Measurements from ENCODE around the gene C1orf167.

C1orf167 gene

DNA sequence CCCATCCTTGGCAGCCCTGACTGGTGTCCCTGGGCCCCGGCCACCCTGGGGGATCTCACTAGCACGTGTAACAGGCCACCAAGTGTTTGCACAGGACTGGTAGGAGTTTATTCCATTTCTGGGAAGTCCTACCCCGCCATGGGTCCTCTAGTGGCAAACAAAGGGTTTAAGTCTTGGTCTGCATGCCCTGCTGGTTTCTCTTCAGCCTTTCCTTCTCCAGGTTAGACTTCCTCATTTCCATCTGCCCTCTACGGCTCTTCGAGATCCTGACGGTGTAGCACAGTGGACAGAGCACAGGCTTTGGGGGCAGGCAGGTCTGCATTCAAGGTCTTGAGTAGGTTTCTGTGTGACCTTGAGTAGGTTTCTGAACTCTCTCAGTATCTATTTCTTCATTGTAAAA is 23.2 kb upstream of the C1orf167 start:
- no peaks in the 10 kb centered on the region for H3K27me3 ChIP-seq (ENCODE audit: insufficient read depth, poor library complexity, severe bottlenecking)
- no peak overlapping the region for H3K27ac ChIP-seq (ENCODE audit: poor library complexity, severe bottlenecking)
- peaks cover 25% of the 10 kb centered on the region for H3K4me1 ChIP-seq (ENCODE audit: insufficient read depth, poor library complexity, severe bottlenecking)
- H3K4me3 ChIP-seq (ENCODE audit: severe bottlenecking) = no peak overlapping the region
- DNase-seq (ENCODE audit: low spot score) (no peak), ATAC-seq (ENCODE audit: low read depth) (no peak)
- H3K36me3 ChIP-seq (ENCODE audit: low read depth) = peaks cover 12% of the 10 kb centered on the region
- H3K9me3 ChIP-seq (ENCODE audit: severe bottlenecking) = no peaks in the 10 kb centered on the region
- TF ChIP-seq, protein P1, sequence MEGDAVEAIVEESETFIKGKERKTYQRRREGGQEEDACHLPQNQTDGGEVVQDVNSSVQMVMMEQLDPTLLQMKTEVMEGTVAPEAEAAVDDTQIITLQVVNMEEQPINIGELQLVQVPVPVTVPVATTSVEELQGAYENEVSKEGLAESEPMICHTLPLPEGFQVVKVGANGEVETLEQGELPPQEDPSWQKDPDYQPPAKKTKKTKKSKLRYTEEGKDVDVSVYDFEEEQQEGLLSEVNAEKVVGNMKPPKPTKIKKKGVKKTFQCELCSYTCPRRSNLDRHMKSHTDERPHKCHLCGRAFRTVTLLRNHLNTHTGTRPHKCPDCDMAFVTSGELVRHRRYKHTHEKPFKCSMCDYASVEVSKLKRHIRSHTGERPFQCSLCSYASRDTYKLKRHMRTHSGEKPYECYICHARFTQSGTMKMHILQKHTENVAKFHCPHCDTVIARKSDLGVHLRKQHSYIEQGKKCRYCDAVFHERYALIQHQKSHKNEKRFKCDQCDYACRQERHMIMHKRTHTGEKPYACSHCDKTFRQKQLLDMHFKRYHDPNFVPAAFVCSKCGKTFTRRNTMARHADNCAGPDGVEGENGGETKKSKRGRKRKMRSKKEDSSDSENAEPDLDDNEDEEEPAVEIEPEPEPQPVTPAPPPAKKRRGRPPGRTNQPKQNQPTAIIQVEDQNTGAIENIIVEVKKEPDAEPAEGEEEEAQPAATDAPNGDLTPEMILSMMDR (IDR thresholded peaks at IDR 0.05; ENCODE audit: poor library complexity, severe bottlenecking) = no peak

DNA sequence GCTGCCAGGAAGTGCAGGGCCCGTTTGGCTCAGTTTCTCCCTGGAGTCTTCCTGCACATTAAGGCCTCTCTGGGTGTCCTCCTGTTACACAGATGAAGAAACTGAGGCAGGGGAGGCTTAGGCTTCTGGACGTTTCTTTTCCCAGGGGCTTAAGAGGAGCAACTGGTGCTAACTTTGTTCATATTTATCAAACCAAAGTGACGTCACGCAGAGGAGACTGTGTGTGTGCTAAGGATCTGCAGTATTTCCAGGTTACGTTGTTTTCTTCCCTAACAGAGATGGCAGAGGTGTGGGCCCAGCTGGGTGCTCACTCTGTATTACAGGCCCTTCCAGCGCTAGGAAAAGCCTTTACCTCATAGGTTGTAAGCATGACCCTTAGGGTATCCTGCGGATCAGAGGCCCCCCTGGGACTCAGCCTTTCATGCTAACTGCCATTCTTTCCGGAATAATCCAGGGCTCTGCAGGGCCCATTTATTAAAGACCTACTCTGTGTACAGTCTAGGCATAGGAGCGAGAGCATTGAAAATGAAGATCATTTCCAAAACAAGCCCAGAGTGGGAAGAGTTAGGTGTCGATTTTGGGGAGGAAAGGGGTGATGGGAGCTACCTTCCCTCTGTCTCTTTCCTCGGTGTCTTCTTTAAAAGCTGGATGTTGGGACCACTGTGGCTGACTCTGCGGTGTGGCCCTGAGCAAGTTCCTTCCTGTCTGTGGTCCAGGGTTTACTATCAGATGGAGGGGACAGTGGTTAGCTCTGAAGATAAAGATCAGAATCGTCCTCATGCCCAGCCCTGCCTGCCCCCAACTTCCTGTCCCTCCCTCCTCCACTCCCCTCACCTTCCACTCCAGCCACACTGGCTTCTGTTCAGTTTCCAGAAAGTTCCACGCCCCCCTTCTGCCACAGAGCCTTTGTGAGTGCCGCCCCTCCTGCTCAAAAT is 21.5 kb upstream of the C1orf167 start:
- ATAC-seq (ENCODE audit: low read depth) (no peak), DNase-seq (ENCODE audit: low spot score) (no peak)
- TF ChIP-seq, protein P1 (IDR thresholded peaks at IDR 0.05; ENCODE audit: poor library complexity, severe bottlenecking) = no peak
- Histone ChIP-seq H3K36me3 (ENCODE audit: low read depth) (peaks cover 26% of the 10 kb centered on the region), H3K4me1 (ENCODE audit: insufficient read depth, poor library complexity, severe bottlenecking) (peaks cover 25% of the 10 kb centered on the region), H3K9me3 (ENCODE audit: severe bottlenecking) (no peaks in the 10 kb centered on the region), H3K4me3 (ENCODE audit: severe bottlenecking) (no peak overlapping the region), H3K27ac (ENCODE audit: poor library complexity, severe bottlenecking) (peak overlapping the region; percentile 15), H3K27me3 (ENCODE audit: insufficient read depth, poor library complexity, severe bottlenecking) (no peaks in the 10 kb centered on the region)

DNA sequence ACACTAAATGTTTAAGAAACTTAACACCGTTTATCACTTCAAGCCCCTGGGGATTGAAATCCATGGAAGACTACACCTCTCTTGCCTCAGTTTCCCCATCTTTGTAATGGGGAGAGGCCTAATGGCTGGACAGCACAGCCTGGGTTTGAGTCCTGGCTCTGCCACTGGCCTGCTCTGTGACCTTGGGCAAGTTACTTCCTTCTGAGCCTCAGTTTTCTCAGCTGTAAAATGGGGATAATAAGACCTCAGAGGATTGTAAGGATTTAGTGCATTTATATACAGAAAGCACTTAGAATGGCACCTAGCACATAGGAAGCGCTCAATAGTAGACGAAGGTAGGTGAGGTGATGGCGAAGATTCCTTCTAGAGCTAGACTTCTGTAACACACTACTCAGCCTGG is 20.5 kb upstream of the C1orf167 start:
- Histone ChIP-seq H3K4me3 (ENCODE audit: severe bottlenecking) (no peak overlapping the region), H3K9me3 (ENCODE audit: severe bottlenecking) (no peaks in the 10 kb centered on the region), H3K4me1 (ENCODE audit: insufficient read depth, poor library complexity, severe bottlenecking) (peaks cover 25% of the 10 kb centered on the region), H3K27me3 (ENCODE audit: insufficient read depth, poor library complexity, severe bottlenecking) (no peaks in the 10 kb centered on the region), H3K36me3 (ENCODE audit: low read depth) (peaks cover 35% of the 10 kb centered on the region), H3K27ac (ENCODE audit: poor library complexity, severe bottlenecking) (no peak overlapping the region)
- ATAC-seq (ENCODE audit: low read depth) (no peak), DNase-seq (ENCODE audit: low spot score) (no peak)
- TF ChIP-seq, protein P1 (IDR thresholded peaks at IDR 0.05; ENCODE audit: poor library complexity, severe bottlenecking) = no peak

DNA sequence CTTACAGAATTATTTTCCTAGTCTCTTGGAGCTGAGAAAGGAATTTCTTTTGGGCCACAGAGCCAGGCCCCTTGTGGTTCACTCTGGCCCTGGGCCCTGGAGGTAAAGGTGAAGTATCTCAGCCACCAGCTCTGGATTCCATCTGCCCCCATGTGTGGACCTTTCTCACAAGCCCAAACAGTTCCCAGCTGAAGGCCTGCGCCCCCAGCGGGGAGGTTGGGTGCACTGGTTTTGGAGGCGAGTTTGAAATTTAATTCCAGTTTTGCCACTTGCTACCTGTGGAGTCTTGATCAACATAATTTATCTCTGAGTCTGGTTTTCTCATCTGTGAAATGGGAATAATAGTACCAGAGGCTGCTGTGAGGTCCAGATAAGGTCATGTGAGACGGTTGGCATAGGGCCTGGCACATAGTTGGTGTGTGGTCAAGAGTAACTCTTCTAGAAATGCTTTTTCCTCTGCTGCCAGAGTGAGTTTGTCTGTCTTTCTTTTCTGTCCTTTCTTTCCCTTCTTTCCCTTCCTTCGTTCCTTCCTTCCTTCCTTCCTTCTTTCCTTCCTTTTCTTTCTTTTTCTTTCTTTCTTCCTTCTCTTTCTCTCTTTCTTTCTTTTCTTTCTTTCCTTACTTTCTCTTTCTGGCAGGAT is 20.0 kb upstream of the C1orf167 start:
- no peaks in the 10 kb centered on the region for H3K27me3 ChIP-seq (ENCODE audit: insufficient read depth, poor library complexity, severe bottlenecking)
- peaks cover 24% of the 10 kb centered on the region for H3K4me1 ChIP-seq (ENCODE audit: insufficient read depth, poor library complexity, severe bottlenecking)
- TF ChIP-seq, protein P1 (IDR thresholded peaks at IDR 0.05; ENCODE audit: poor library complexity, severe bottlenecking) = no peak
- H3K36me3 ChIP-seq (ENCODE audit: low read depth) = peaks cover 38% of the 10 kb centered on the region
- ATAC-seq (ENCODE audit: low read depth) = no peak
- H3K27ac ChIP-seq (ENCODE audit: poor library complexity, severe bottlenecking) = no peak overlapping the region
- no peaks in the 10 kb centered on the region for H3K9me3 ChIP-seq (ENCODE audit: severe bottlenecking)
- H3K4me3 ChIP-seq (ENCODE audit: severe bottlenecking) = no peak overlapping the region
- no peak for DNase-seq (ENCODE audit: low spot score)
